Stimulated activated CD4-positive, alpha-beta T cell treated with anti-CD3 and anti-CD28 coated beads, Interleukin-15, amount 100 ng/mL, for 24 hours (primary cell): Measurements from ENCODE around the gene LMO7.
"Not testable (repeated sequence)": the region's sequence is repeated elsewhere in the genome, so short reads cannot be mapped to it uniquely, and the experiment has no call there.

Experiments used
- DNase-seq: peaks from one replicate; pipeline ENCODE4 v3.0.0-alpha.2; 2020

The LMO7 gene

DNA sequence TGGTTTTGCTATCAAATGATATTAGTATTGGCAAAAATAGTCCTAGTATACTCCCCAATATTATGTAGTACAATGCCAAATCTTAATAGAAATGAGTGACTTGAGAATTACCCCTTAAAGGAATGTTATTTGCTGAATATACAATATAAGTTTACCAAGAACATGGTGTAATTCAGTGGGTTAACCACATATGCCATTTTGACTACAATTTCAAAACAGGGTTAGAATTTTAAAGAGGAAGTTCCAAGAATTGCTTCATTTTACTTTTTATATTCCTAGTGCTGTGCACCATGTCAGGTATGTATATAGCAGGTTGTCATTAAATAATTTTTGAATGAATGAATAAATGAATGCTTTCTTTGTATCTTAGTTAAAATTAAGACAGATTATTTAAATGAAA is 66.3 kb downstream of the LMO7 start:
- DNase-seq, result no peak

DNA sequence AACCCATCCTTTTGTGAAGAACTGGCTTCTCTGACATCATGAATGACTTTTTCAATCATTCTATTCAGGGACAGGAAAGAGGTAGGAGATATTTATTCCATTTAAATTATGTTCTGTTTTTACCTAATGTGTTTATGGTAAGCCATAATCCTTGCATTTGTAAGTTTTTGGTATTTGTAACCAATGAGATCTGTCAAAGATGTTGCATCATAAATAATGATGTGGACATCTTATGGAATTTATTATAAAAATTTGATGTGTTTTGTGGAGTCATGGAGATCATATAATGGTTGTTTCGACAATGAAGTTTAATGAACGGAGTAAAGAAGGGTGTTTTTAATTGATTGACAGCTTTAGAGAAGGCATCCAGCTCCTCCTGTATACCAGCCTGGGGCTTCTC is 67.6 kb downstream of the LMO7 start:
- no peak for DNase-seq

DNA sequence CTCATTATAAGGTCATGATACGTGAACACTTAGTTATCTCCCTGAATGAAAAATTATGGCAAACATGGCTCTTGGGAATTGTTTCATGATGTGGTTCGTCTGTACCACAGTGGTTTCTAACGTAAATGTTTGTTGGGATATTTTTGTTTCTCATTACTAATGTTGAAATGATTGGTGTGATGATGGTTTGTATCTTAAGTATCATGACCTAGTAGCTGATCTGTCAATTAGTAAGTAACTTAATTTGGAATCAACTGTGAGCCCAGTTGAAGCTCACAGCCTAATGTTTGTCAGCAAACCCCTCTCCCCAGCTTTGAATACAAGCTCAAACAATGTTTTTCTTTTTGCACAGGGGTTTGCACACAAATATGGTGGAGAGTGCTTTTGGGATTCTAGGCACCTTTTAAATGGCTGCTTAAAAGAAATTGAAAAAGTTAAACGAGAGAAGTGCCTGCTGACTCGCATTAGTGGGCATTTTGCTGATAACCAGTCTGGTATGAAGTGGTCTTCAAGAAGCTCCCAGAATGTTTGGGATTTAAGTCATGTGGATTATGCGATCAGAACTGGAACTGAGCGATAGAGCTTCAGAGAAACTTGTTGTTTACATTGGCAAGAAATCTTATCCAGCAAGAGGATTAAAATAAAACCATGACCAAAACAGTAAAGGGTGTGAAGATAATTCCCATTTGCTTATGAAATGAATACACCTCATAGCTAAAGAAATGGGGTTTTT is 68.2 kb downstream of the LMO7 start:
- DNase-seq, result no peak

- no peak for DNase-seq
These were observed 68.8 kb downstream of the LMO7 start for GRCh38 chr13:75704927-75705288.

GRCh38 chr13:75705395-75705794 is 69.3 kb downstream of the LMO7 start:
- no peak for DNase-seq

- DNase-seq, result no peak
These were observed 69.8 kb downstream of the LMO7 start for GRCh38 chr13:75705908-75706307.

GRCh38 chr13:75713852-75714251 is 77.7 kb downstream of the LMO7 start:
- DNase-seq, result no peak

GRCh38 chr13:75715601-75716523 is 79.7 kb downstream of the LMO7 start:
- DNase-seq, result no peak

- DNase-seq, result no peak
These were observed 81.4 kb downstream of the LMO7 start for GRCh38 chr13:75717525-75717924.

GRCh38 chr13:75721307-75721706 is 85.2 kb downstream of the LMO7 start:
- no peak for DNase-seq

GRCh38 chr13:75723901-75724300 is 87.8 kb downstream of the LMO7 start:
- DNase-seq, result no peak

DNA sequence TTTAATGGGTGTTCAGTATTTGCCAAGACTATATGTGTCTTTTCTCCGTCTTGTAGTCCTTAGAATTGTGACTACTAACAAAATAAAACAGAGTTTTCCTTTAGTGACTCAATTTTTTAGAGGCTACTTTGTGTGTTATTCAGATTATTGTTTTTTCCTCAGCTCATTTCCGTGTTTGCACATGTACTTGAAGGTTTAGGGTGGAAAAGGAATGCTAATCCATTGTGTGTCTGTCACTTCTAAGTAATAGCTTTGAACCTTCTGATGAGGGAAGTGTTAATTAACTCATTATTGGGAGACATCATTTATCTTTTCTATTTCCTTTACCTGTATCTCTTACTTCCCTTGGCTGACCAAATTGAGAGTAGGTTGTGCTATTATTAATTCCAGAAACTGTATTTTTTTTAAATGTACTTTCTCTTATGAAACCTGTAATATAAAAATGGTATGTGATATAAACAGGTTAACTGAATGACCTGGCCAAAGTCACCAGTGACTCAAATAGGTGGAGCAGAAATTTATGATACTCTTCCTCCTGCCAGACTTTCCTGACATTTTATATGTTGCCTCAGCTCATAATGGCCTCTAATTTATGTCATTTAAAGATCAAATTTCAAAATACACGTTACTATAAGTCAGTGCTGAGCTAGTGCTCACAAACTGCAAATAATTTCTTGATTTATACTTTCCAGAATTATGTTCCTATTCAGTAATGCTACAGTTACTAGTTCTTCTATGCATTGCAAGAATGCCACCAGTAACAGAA is 88.8 kb downstream of the LMO7 start:
- no peak for DNase-seq

DNA sequence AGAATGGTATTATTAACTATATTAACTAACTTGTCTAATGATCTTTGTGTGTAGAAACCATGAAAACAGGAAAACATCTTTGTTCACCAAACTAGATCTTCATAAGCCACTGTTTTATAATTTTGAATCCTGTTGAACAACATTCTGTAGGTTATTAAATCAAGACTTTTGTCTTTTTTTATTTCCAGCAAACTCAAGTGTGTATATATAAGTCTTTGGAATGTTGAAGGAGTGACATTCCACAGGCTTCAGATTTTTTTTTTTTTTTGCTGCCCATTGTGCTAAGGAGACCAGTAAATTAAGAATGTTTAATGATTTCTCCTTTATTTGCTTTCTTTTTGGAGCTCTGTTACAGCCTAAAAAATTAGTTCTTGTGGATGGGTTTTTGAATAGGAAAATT is 89.6 kb downstream of the LMO7 start:
- DNase-seq, result no peak

DNA sequence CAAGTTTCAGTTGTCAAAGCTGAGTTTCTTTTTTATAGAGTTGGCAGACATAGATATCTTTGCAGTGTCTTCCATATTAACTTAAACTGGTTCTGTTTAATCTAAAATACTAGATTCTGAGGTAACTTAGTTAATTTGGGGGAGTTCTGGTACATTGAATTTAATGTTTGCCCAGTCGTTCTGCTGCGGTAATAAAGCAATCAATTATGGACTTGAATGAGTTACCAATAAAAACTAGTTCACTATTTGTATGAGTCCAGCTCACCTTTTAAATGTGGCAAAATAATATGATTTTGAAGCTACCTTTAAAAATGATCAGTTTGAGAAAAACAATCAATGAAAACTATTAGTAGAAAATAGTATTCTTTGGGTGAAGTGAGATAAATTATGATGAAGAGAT is 90.2 kb downstream of the LMO7 start:
- no peak for DNase-seq

DNA sequence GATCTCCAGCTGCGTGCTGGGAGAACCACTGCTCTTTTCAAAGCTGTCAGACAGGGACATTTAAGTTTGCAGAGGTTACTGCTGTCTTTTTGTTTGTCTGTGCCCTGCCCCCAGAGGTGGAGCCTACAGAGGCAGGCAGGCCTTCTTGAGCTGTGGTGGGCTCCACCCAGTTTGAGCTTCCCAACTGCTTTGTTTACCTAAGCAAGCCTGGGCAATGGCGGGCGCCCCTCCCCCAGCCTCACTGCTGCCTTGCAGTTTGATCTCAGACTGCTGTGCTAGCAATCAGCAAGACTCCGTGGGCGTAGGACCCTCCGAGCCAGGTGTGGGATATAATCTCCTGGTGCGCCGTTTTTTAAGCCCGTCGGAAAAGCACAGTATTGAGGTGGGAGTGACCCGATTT is 97.0 kb downstream of the LMO7 start:
- DNase-seq, result not testable (repeated sequence)

DNA sequence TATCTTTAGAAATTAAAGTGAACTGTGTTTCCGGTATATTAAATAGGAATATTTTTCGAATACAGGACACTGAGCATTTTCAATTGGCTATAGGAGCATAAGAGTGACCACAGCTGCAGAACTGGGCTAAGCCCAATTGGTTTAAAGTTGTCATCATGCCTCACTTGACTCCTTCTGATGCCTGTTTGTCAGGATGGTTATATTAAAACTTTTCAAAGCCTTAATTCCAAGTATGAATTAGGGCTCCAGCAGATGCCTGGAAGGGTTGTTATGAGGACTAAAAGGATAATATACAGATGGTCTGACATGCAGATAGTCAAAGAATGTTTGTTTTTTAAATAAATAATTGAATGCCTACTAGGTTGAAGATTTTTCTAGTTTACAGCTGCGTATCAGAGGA is 100.0 kb downstream of the LMO7 start:
- DNase-seq, result no peak

DNA sequence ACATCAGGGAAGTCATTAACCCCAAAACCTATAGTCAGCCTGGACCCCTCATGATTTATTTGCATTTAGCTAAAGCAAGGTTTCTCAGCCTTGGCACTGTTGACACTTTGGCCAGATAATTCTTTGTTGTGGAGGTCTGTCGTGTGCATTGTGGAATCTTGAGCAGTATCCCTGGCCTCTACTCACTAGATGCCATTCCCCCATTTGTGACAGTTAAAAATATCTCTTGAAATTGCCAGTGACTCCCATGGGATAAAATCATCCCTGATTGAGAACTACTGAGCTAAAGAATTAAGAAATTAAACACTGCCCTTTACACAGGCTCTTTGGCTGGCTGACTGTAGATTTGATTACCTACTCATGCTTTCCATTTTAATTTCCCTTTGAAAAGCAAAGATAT is 102.7 kb downstream of the LMO7 start:
- DNase-seq, result no peak

DNA sequence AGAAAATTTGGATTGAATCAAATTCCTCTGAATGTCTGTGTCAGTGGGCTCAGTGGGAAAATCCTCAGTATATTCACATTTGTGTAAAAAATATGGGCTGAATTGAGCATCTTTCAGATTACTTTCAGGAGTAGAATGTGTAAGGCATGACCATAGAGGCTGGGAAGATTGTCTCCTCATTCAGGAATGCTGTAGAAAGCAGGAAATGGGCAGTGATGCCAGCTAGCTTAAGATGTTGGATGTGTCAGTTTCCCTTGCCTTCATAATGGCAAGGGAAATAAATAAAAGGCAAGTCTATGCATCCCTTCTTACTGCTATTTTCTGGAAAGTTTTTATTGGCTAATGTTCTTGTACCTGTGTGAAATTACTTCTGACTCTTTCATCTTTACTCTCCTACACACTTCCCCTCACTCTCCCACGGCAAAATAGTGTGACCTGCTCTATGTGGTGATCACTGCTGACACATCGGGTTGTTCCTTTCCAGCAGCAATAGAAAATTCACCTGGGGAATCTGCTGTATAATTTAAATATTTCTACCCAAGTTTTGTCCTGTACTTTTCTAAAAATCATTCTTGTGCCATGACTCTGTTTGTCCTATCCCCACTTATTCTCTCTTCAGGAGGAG is 103.2 kb downstream of the LMO7 start:
- no peak for DNase-seq

GRCh38 chr13:75740031-75740430 is 103.9 kb downstream of the LMO7 start:
- no peak for DNase-seq

GRCh38 chr13:75743072-75743471 is 106.9 kb downstream of the LMO7 start:
- DNase-seq, result not testable (repeated sequence)

GRCh38 chr13:75744127-75744526 is 108.0 kb downstream of the LMO7 start:
- DNase-seq, result no peak

DNA sequence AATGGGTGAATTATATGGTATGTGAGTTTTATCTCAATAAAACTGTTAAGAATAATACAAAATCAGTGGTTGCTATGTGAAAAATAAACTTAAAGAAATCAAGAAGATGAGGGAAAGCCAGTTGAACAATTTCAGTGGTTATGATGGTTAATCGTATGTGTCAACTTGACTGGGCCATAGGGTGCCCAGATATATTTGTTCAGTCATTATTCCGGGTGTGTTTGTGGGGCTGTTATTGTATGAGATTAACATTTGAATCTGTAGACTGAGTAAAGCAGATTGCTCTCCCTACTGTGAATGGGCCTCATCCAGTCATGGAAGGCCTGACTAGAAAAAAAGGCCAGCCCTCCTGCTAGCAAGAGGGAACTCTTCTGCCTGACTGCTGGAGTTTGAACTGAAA is 109.3 kb downstream of the LMO7 start:
- no peak for DNase-seq

- DNase-seq, result no peak
These were observed 112.7 kb downstream of the LMO7 start for GRCh38 chr13:75748874-75749273.
